BE2C (cell line): ENCODE data around the gene LEKR1.
"Not testable (repeated sequence)": the region's sequence is repeated elsewhere in the genome, so short reads cannot be mapped to it uniquely, and the experiment has no call there.

Source experiments
- DNase-seq: peaks from one replicate; pipeline ENCODE4 v3.0.0-alpha.2; 2020
- H3K27me3 ChIP-seq: fragments of 250-450 bp; sonication (Bioruptor Pico); 2 replicates; pipeline ENCODE4 v1.5.1; 2020; ENCODE audit warnings: mild to moderate bottlenecking
- H3K36me3 ChIP-seq: fragments of 250-450 bp; sonication (Bioruptor Pico); 2 replicates; pipeline ENCODE4 v1.5.1; 2020; ENCODE audit warnings: mild to moderate bottlenecking
- H3K4me1 ChIP-seq: fragments of 250-450 bp; sonication (Bioruptor Pico); 2 replicates; pipeline ENCODE4 v1.5.1; 2020
- H3K4me3 ChIP-seq: 2 replicates; pipeline ENCODE4 v1.5.1; 2011; ENCODE audit warnings: low read depth, low read length
- H3K9me3 ChIP-seq: fragments of 250-450 bp; sonication (Bioruptor Pico); 2 replicates; pipeline ENCODE4 v1.5.1; 2020
- TF ChIP-seq, protein P1 (sequence below): IDR thresholded peaks from 2 replicates; pipeline ENCODE4 v1.5.1; 2012; ENCODE audit warnings: mild to moderate bottlenecking, low read depth, low read length

The LEKR1 gene

DNA sequence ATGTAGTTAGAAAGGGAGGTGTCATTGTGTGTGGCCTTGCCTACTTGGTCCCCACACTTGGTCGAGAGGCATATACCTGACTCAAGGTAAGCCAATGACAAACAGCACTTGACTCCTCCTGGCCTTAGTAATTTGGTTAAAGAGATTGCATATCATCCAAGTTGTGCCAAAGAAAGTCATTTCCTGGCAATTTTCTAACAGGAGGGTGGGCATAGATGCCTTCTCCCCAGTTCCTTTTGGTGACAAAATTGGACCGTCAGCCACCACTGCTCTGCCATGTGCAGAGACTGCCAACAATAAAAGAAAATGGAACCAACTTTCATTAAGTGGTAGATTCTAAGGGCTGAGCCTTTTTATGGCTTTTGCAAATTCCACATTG, 7.9 kb upstream of the LEKR1 start:
- no peak overlapping the region for H3K4me3 ChIP-seq

DNA sequence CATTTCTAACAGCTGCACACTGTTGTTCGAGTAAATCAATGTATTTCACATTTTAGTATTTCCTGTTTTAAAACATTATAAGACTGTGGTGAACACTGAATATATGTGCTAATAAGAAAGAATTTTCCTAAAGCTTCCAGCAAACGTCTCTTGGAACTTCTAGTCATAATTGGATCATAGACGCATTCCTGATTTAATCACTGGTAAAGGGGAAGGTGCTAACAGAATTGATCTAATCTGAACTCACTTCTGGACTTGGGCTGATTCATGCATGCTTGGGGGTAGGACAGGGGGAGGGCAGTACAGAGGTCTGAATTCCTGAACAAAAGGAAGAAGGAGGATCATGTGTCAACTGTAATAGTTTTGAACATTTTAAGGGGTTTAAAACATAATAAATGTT, 7.3 kb upstream of the LEKR1 start:
- TF ChIP-seq, protein P1, sequence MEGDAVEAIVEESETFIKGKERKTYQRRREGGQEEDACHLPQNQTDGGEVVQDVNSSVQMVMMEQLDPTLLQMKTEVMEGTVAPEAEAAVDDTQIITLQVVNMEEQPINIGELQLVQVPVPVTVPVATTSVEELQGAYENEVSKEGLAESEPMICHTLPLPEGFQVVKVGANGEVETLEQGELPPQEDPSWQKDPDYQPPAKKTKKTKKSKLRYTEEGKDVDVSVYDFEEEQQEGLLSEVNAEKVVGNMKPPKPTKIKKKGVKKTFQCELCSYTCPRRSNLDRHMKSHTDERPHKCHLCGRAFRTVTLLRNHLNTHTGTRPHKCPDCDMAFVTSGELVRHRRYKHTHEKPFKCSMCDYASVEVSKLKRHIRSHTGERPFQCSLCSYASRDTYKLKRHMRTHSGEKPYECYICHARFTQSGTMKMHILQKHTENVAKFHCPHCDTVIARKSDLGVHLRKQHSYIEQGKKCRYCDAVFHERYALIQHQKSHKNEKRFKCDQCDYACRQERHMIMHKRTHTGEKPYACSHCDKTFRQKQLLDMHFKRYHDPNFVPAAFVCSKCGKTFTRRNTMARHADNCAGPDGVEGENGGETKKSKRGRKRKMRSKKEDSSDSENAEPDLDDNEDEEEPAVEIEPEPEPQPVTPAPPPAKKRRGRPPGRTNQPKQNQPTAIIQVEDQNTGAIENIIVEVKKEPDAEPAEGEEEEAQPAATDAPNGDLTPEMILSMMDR: no peak
- no peak overlapping the region for H3K4me3 ChIP-seq
- no peak for DNase-seq
- H3K36me3 ChIP-seq: no peaks in the 10 kb centered on the region
- peaks cover 23% of the 10 kb centered on the region for H3K27me3 ChIP-seq
- H3K9me3 ChIP-seq: 0 out of 2 replicates have a peak, but pooled peaks cover 5% of the 10 kb centered on the region
- H3K4me1 ChIP-seq: no peaks in the 10 kb centered on the region

More for the DNA sequence above, 7.9 kb upstream of the LEKR1 start:
- no peak for DNase-seq
- Histone ChIP-seq H3K9me3 (0 out of 2 replicates have a peak, but pooled peaks cover 5% of the 10 kb centered on the region), H3K36me3 (no peaks in the 10 kb centered on the region), H3K4me1 (no peaks in the 10 kb centered on the region), H3K27me3 (peaks cover 23% of the 10 kb centered on the region)
- TF ChIP-seq, protein P1: no peak

DNA sequence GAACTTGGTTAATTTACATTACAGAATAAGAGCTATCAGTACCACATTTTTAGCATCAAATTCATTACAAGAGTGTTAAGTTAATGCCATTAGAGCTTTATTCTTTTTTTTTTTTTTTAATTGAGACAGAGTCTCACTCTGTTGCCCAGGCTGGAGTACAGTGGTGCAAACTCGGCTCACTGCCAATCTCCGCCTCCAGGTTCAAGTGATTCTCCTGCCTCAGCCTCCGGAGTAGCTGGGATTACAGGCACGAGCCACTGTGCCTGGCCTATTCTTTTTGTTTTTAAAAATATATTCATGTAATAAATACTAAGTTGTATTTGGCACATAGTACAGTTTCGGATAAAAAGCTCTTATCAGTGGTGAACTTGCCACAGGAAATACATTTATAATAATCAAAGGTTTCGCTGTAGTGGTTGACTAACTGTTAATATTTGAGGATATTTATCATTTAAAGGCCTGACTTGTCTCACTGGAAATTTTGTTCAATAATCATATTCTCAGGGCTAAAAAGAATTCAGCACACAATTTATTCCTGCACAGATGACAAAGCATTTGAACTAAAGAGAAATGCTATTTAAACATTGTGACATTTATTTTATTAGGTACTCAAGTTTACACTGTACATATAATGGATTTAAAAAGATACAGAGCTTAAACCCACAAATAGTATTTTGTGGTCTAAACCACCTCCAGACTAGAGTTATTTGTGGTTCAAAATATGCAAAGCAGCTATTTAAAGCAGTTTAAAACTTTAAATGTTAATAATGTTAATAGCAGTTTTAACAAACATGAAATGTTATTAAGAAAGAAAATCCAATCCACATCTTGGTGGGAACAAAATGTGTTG, 6.1 kb upstream of the LEKR1 start:
- no peak for DNase-seq
- H3K27me3 ChIP-seq: peaks cover 23% of the 10 kb centered on the region
- no peaks in the 10 kb centered on the region for H3K36me3 ChIP-seq
- no peaks in the 10 kb centered on the region for H3K4me1 ChIP-seq
- no peak overlapping the region for H3K4me3 ChIP-seq
- TF ChIP-seq, protein P1: no peak
- 0 out of 2 replicates have a peak, but pooled peaks cover 5% of the 10 kb centered on the region for H3K9me3 ChIP-seq

DNA sequence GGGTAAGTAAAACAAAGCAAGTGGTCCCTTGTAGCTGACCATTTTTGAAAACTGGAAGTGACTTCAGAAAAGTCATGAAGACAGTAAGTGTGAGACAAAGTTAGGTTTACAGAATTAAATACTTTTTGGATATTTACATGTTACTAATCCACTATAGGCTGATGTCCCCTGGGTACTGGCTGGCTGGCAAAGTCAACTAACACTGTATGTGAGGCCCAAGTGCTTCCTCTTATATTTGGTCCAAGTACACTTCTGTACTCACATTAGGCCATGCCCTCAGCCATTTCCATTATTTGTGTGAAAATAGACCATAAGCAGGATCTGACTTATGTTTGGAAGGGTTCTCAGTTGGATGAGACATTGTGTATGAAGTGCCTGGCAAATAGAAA, 5.5 kb upstream of the LEKR1 start:
- H3K4me3 ChIP-seq: no peak overlapping the region
- no peaks in the 10 kb centered on the region for H3K4me1 ChIP-seq

DNA sequence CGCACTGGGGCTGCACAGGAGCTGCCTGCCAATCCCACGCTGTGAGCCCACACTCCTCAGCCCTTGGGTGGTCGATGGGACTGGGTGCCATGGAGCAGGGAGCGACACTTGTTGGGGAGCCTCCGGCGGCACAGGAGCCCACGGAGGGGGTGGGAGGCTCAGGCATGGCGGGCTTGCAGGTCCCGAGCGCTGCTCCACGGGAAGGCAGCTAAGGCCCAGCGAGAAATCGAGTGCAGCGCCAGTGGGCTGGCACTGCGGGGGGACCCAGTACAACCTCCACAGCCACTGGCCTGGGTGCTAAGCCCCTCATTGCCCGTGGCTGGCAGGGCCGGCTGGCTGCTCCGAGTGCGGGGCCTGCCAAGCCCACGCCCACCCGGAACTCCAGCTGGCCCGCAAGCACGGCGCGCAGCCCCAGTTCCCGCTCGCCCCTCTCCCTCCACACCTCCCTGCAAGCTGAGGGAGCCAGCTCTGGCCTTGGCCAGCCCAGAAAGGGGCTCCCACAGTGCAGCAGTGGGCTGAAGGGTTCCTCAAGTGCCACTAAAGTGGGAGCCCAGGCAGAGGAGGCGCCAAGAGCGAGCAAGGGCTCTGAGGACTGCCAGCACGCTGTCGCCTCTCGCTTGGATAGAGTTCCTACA, 3.4 kb upstream of the LEKR1 start:
- not testable (repeated sequence) for DNase-seq, H3K4me1 ChIP-seq, H3K36me3 ChIP-seq, H3K9me3 ChIP-seq, H3K4me3 ChIP-seq
- H3K27me3 ChIP-seq: peaks cover 14% of the 10 kb centered on the region

More for the DNA sequence above, 5.5 kb upstream of the LEKR1 start:
- Histone ChIP-seq H3K27me3 (peaks cover 18% of the 10 kb centered on the region), H3K36me3 (no peaks in the 10 kb centered on the region), H3K9me3 (0 out of 2 replicates have a peak, but pooled peaks cover 5% of the 10 kb centered on the region)
- TF ChIP-seq, protein P1: no peak
- no peak for DNase-seq

DNA sequence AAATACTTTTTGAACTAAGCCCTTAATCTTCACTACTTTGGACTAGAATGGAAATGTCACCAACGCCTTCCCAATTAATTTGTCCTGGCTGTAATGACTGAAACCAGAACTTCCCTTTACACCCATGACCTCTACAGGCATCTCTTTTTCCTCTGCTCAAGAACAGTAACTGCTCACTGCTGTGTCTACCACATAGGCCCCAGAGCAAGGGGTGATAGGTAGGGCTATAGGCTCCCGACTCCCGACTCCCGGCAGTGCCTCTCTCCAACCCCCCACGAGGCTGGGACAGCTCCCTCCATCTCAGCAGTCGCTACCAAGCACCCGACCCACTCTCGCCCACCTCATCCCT, 384 bp upstream of the LEKR1 start:
- TF ChIP-seq, protein P1: no peak
- Histone ChIP-seq H3K9me3 (no peaks in the 10 kb centered on the region), H3K4me1 (no peaks in the 10 kb centered on the region), H3K36me3 (no peaks in the 10 kb centered on the region), H3K27me3 (peaks cover 20% of the 10 kb centered on the region), H3K4me3 (peak overlapping the region; percentile 70)
- DNase-seq: no peak
